ENCODE data around the gene TYW5. TPM values are rescaled to one million over a fixed set of nuclear protein-coding genes. Genes with fewer than 3 reads are reported as not detected.

TYW5 gene
- total and polyA plus RNA-seq, 2 of the 13 experiments (the other 11 are each of a cell fraction or from before 2014, with no cell fraction given) = 8.3 to 14.6 TPM

DNA sequence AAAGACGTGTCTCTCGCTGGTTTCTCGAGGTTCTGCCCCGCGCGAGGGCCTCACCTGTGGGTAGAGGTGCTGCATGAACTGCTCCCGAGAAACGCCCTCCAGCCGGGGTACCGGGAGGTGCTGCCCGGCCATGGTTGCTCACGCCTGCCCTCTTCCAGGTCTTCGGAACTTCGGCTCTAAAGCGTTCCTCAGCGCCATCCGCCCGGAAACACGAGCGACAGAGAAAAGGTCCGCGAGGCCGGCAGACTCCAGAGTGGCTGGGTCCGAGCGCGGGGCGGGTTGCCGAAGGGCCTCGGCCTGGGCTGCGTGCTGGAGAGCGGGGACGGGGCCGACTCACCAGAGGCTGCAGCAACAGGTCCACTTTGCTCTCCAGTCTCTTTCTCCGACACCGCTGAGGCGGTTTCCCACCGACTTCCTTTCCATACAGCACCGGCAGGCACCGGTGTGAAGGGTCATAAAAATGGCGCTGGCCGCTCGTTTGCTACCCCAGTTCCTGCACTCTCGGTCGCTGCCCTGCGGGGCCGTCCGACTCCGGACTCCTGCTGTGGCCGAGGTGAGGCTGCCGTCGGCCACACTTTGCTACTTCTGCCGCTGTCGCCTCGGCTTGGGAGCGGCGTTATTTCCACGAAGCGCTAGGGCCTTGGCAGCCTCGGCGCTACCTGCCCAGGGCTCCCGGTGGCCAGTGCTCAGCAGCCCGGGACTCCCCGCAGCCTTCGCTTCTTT, at the start of gene TYW5, which contains the start of gene MAIP1 (continued):
- TF ChIP-seq JUNB (CRISPR knock-in tag; IDR thresholded peaks at IDR 0.05; ENCODE audit: borderline replicate concordance) (0 out of 2 replicates have a peak, but pooled peaks have one; percentile 8), ZFP1 (CRISPR knock-in tag; IDR thresholded peaks at IDR 0.05) (peak; percentile 91), ZNF781 (CRISPR knock-in tag; IDR thresholded peaks at IDR 0.05; ENCODE audit: borderline replicate concordance, not compliant biosample characterization) (peak; percentile 93), JUN (CRISPR knock-in tag; IDR thresholded peaks at IDR 0.05) (peak; percentile 50; the same call in 1 of the 2 replicates), ZNF430 (CRISPR knock-in tag; IDR thresholded peaks at IDR 0.05) (peak; percentile 87; the same call in 1 of the 2 replicates), GATAD1 (CRISPR knock-in tag; IDR thresholded peaks at IDR 0.05) (peak; percentile 98), RBM39 (IDR thresholded peaks at IDR 0.05; ENCODE audit: low read depth, low read length, poor library complexity, severe bottlenecking) (peak; percentile 98), MEF2D (CRISPR knock-in tag; IDR thresholded peaks at IDR 0.05) (peak; percentile 81), ZNF337 (CRISPR knock-in tag; IDR thresholded peaks at IDR 0.05; ENCODE audit: borderline replicate concordance, low read depth) (peak; percentile 86), FOXC1 (CRISPR knock-in tag; IDR thresholded peaks at IDR 0.05; ENCODE audit: borderline replicate concordance) (peak; percentile 98; the same call in 1 of the 2 replicates), PITX1 (CRISPR knock-in tag; IDR thresholded peaks at IDR 0.05) (peak; percentile 85), THAP11 (CRISPR knock-in tag; IDR thresholded peaks at IDR 0.05) (peak; percentile 95), SPEN (CRISPR knock-in tag; IDR thresholded peaks at IDR 0.05; ENCODE audit: low read depth) (peak; percentile 76), RELA (CRISPR knock-in tag; IDR thresholded peaks at IDR 0.05) (no peak), KLF16 (CRISPR knock-in tag; IDR thresholded peaks at IDR 0.05) (peak in 1 of 2 experiments; percentile 94; a peak in 2 of 4 replicates), ZFYVE20 (CRISPR knock-in tag; IDR thresholded peaks at IDR 0.05; ENCODE audit: borderline replicate concordance, low read depth) (no peak), BORCS8-MEF2B (CRISPR knock-in tag; IDR thresholded peaks at IDR 0.05) (peak; percentile 94)
- TF ChIP-seq, protein P1, sequence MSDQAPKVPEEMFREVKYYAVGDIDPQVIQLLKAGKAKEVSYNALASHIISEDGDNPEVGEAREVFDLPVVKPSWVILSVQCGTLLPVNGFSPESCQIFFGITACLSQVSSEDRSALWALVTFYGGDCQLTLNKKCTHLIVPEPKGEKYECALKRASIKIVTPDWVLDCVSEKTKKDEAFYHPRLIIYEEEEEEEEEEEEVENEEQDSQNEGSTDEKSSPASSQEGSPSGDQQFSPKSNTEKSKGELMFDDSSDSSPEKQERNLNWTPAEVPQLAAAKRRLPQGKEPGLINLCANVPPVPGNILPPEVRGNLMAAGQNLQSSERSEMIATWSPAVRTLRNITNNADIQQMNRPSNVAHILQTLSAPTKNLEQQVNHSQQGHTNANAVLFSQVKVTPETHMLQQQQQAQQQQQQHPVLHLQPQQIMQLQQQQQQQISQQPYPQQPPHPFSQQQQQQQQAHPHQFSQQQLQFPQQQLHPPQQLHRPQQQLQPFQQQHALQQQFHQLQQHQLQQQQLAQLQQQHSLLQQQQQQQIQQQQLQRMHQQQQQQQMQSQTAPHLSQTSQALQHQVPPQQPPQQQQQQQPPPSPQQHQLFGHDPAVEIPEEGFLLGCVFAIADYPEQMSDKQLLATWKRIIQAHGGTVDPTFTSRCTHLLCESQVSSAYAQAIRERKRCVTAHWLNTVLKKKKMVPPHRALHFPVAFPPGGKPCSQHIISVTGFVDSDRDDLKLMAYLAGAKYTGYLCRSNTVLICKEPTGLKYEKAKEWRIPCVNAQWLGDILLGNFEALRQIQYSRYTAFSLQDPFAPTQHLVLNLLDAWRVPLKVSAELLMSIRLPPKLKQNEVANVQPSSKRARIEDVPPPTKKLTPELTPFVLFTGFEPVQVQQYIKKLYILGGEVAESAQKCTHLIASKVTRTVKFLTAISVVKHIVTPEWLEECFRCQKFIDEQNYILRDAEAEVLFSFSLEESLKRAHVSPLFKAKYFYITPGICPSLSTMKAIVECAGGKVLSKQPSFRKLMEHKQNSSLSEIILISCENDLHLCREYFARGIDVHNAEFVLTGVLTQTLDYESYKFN (CRISPR knock-in tag; conservative IDR thresholded peaks at IDR 0.05) = 0 out of 2 replicates have a peak, but pooled peaks have one; percentile 43
- TF ChIP-seq, protein P2, sequence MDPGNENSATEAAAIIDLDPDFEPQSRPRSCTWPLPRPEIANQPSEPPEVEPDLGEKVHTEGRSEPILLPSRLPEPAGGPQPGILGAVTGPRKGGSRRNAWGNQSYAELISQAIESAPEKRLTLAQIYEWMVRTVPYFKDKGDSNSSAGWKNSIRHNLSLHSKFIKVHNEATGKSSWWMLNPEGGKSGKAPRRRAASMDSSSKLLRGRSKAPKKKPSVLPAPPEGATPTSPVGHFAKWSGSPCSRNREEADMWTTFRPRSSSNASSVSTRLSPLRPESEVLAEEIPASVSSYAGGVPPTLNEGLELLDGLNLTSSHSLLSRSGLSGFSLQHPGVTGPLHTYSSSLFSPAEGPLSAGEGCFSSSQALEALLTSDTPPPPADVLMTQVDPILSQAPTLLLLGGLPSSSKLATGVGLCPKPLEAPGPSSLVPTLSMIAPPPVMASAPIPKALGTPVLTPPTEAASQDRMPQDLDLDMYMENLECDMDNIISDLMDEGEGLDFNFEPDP (CRISPR knock-in tag; conservative IDR thresholded peaks at IDR 0.05) = 0 out of 2 replicates have a peak, but pooled peaks have one; percentile 70
- TF ChIP-seq, protein P3, sequence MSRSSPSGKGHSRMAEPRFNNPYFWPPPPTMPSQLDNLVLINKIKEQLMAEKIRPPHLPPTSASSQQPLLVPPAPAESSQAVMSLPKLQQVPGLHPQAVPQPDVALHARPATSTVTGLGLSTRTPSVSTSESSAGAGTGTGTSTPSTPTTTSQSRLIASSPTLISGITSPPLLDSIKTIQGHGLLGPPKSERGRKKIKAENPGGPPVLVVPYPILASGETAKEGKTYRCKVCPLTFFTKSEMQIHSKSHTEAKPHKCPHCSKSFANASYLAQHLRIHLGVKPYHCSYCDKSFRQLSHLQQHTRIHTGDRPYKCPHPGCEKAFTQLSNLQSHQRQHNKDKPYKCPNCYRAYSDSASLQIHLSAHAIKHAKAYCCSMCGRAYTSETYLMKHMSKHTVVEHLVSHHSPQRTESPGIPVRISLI (CRISPR knock-in tag; IDR thresholded peaks at IDR 0.05; ENCODE audit: borderline replicate concordance) = peak; percentile 71; the same call in 1 of the 2 replicates
- TF ChIP-seq, protein P4, sequence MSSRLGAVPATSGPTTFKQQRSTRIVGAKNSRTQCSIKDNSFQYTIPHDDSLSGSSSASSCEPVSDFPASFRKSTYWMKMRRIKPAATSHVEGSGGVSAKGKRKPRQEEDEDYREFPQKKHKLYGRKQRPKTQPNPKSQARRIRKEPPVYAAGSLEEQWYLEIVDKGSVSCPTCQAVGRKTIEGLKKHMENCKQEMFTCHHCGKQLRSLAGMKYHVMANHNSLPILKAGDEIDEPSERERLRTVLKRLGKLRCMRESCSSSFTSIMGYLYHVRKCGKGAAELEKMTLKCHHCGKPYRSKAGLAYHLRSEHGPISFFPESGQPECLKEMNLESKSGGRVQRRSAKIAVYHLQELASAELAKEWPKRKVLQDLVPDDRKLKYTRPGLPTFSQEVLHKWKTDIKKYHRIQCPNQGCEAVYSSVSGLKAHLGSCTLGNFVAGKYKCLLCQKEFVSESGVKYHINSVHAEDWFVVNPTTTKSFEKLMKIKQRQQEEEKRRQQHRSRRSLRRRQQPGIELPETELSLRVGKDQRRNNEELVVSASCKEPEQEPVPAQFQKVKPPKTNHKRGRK (CRISPR knock-in tag; IDR thresholded peaks at IDR 0.05) = no peak
